ENCODE results near the gene HOXD9. TPM values are rescaled to one million over a fixed set of nuclear protein-coding genes. Genes with fewer than 3 reads are reported as not detected.
A peak's percentile ranks its signal among the peaks of the same experiment; 100 is the strongest.

HOXD9 gene
- total RNA-seq, 1 donor from 2014 or later: not detected

DNA sequence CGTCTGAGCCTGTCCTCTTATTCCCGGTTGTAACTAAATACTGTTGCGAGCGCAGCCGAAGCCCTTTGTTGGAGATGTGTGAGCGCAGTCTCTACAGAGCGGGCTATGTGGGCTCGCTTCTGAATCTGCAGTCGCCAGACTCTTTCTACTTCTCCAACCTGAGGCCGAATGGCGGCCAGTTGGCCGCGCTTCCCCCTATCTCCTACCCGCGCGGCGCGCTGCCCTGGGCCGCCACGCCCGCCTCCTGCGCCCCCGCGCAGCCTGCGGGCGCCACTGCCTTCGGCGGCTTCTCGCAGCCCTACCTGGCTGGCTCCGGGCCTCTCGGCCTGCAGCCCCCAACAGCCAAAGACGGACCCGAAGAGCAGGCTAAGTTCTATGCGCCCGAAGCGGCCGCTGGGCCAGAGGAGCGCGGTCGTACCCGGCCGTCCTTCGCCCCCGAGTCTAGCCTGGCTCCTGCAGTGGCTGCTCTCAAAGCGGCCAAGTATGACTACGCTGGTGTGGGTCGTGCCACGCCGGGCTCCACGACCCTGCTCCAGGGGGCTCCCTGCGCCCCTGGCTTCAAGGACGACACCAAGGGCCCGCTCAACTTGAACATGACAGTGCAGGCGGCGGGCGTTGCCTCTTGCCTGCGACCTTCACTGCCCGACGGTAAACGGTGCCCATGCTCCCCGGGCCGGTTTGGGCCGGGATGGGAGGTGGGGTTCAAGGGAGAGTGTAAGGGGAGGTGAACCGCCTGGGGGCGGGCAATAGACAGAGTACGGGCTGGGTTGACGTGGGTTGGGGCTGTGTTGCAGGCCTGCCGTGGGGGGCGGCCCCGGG is 22.6 kb upstream of the HOXD9 start, which contains the start of gene HOXD12:
Gene HOXD12 (plus strand): TSS at position 68 of the 819 bp plus-strand sequence. CDS start 7 bp downstream, at position 75.
- Mint-ChIP-seq H3K27ac (ENCODE audit: unreplicated experiment) (no peak within 1 kb of the TSS), H3K4me1 (ENCODE audit: unreplicated experiment) (peaks cover 26% of the 10 kb centered on the region), H3K27me3 (ENCODE audit: unreplicated experiment) (peaks cover 94% of the 10 kb centered on the region), H3K4me3 (ENCODE audit: unreplicated experiment) (no peak within 1 kb of the TSS), H3K36me3 (ENCODE audit: unreplicated experiment) (no peaks in the 10 kb centered on the region), H3K9me3 (ENCODE audit: unreplicated experiment) (no peaks in the 10 kb centered on the region)
- TF ChIP-seq, protein P1, sequence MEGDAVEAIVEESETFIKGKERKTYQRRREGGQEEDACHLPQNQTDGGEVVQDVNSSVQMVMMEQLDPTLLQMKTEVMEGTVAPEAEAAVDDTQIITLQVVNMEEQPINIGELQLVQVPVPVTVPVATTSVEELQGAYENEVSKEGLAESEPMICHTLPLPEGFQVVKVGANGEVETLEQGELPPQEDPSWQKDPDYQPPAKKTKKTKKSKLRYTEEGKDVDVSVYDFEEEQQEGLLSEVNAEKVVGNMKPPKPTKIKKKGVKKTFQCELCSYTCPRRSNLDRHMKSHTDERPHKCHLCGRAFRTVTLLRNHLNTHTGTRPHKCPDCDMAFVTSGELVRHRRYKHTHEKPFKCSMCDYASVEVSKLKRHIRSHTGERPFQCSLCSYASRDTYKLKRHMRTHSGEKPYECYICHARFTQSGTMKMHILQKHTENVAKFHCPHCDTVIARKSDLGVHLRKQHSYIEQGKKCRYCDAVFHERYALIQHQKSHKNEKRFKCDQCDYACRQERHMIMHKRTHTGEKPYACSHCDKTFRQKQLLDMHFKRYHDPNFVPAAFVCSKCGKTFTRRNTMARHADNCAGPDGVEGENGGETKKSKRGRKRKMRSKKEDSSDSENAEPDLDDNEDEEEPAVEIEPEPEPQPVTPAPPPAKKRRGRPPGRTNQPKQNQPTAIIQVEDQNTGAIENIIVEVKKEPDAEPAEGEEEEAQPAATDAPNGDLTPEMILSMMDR (IDR thresholded peaks at IDR 0.05): no peak
- peak; percentile 68 for DNase-seq (ENCODE audit: extremely low spot score, unreplicated experiment)

DNA sequence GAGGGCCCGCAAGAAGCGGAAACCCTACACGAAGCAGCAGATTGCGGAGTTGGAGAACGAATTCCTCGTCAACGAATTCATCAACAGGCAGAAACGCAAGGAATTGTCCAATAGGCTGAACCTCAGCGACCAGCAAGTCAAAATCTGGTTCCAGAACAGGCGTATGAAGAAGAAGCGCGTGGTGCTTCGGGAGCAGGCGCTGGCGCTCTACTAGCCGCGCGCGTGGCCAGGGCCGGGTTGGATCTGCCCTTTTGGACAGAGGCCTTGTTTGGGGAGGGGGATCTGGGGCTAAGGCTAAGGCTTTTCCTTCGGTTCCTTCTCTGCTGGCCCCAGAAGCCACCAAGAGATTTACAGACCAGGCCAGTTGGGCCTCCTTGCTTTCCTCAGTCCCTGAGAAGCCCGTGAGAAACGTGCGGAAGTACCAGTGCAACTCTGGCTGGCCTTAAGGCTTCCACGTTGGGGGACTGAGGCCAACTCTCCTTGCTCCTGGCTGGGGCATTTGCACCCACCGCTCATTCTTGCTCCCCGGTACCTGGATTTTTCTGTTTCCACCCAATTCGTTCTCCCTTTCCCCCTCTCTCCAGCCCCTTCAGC is 21.9 kb upstream of the HOXD9 start:
- peaks cover 29% of the 10 kb centered on the region for H3K4me1 Mint-ChIP-seq (ENCODE audit: unreplicated experiment)
- no peak overlapping the region for H3K4me3 Mint-ChIP-seq (ENCODE audit: unreplicated experiment)
- DNase-seq (ENCODE audit: extremely low spot score, unreplicated experiment): no peak
- TF ChIP-seq, protein P1 (IDR thresholded peaks at IDR 0.05): no peak
- H3K27ac Mint-ChIP-seq (ENCODE audit: unreplicated experiment): no peak overlapping the region
- H3K36me3 Mint-ChIP-seq (ENCODE audit: unreplicated experiment): no peaks in the 10 kb centered on the region
- peaks cover 94% of the 10 kb centered on the region for H3K27me3 Mint-ChIP-seq (ENCODE audit: unreplicated experiment)
- no peaks in the 10 kb centered on the region for H3K9me3 Mint-ChIP-seq (ENCODE audit: unreplicated experiment)

GRCh38 chr2:176101216-176101830 is 21.2 kb upstream of the HOXD9 start:
- H3K27ac Mint-ChIP-seq (ENCODE audit: unreplicated experiment): no peak overlapping the region
- H3K4me1 Mint-ChIP-seq (ENCODE audit: unreplicated experiment): peaks cover 33% of the 10 kb centered on the region
- H3K4me3 Mint-ChIP-seq (ENCODE audit: unreplicated experiment): no peak overlapping the region
- TF ChIP-seq, protein P1 (IDR thresholded peaks at IDR 0.05): no peak
- no peaks in the 10 kb centered on the region for H3K9me3 Mint-ChIP-seq (ENCODE audit: unreplicated experiment)
- DNase-seq (ENCODE audit: extremely low spot score, unreplicated experiment): no peak
- H3K27me3 Mint-ChIP-seq (ENCODE audit: unreplicated experiment): peaks cover 95% of the 10 kb centered on the region
- H3K36me3 Mint-ChIP-seq (ENCODE audit: unreplicated experiment): no peaks in the 10 kb centered on the region

DNA sequence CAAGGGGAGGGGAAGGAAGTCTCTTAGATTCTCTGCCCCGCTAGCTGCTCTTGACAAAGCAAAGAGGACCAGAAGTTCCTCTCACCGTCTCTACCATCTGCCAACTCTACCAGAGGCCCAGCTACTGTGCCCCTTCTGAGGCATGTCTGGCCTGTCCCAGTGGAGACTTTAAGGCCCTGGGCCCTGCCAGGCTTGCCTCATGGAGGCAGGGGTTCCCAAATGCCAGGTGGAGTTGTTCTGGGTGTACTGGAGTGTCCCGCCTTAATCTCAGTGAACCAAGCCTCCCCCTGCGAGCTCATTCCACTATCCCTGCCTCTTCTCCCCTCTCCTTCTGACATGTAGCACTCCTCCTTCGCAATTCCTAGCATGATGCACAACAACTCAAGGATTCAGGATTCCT is 20.7 kb upstream of the HOXD9 start:
- H3K27me3 Mint-ChIP-seq (ENCODE audit: unreplicated experiment): peaks cover 92% of the 10 kb centered on the region

More for the DNA sequence above, 20.7 kb upstream of the HOXD9 start:
- H3K9me3 Mint-ChIP-seq (ENCODE audit: unreplicated experiment): no peaks in the 10 kb centered on the region
- no peak overlapping the region for H3K4me3 Mint-ChIP-seq (ENCODE audit: unreplicated experiment)
- DNase-seq (ENCODE audit: extremely low spot score, unreplicated experiment): no peak
- H3K4me1 Mint-ChIP-seq (ENCODE audit: unreplicated experiment): peaks cover 30% of the 10 kb centered on the region
- TF ChIP-seq, protein P1 (IDR thresholded peaks at IDR 0.05): no peak
- H3K36me3 Mint-ChIP-seq (ENCODE audit: unreplicated experiment): no peaks in the 10 kb centered on the region
- H3K27ac Mint-ChIP-seq (ENCODE audit: unreplicated experiment): no peak overlapping the region
